K562 (cell line): ENCODE results near the gene SKIC2. TPM values are rescaled to one million over a fixed set of nuclear protein-coding genes. Genes with fewer than 3 reads are reported as not detected.
A peak's percentile ranks its signal among the peaks of the same experiment; 100 is the strongest.

Experiments
- ATF4 ChIP-seq: fragments of 450-650 bp; formaldehyde crosslinking; IDR thresholded peaks from 2 replicates; pipeline ENCODE4 v1.4.0; 2022; ENCODE audit warnings: mild to moderate bottlenecking, moderate library complexity
- DLX4 ChIP-seq: fragments of 250-450 bp; sonication (Bioruptor Pico); IDR thresholded peaks from 2 replicates; pipeline ENCODE4 v1.6.1; 2021; ENCODE audit warnings: mild to moderate bottlenecking
- E2F3 ChIP-seq: fragments of 250-450 bp; sonication (Bioruptor Pico); IDR thresholded peaks from 2 replicates; pipeline ENCODE4 v1.4.0; 2020; ENCODE audit warnings: mild to moderate bottlenecking
- ELF4 ChIP-seq: fragments of 450-650 bp; formaldehyde crosslinking; IDR thresholded peaks from 2 replicates; pipeline ENCODE4 v1.4.0; 2022; ENCODE audit warnings: missing genetic modification characterization
- EWSR1 ChIP-seq: fragments of 450-650 bp; IDR thresholded peaks from 2 replicates; pipeline ENCODE4 v1.6.1; 2018; ENCODE audit warnings: borderline replicate concordance, mild to moderate bottlenecking, low read depth, moderate library complexity; ENCODE audit not compliant: partially characterized antibody
- FOXJ3 ChIP-seq: sonication (generic); formaldehyde crosslinking; IDR thresholded peaks from 2 replicates; pipeline ENCODE4 v1.4.0; 2020; ENCODE audit warnings: mild to moderate bottlenecking, missing genetic modification reagents
- HDAC2 ChIP-seq: fragments of 450-650 bp; IDR thresholded peaks from 2 replicates; pipeline ENCODE4 v1.6.1; 2016; ENCODE audit warnings: mild to moderate bottlenecking
- HNRNPL ChIP-seq: fragments of 200-400 bp; formaldehyde crosslinking; IDR thresholded peaks from 2 replicates; pipeline ENCODE4 v1.6.1; 2017; ENCODE audit warnings: low read depth, mild to moderate bottlenecking, low read length
- MAFK ChIP-seq: IDR thresholded peaks from 2 replicates; pipeline ENCODE4 v1.6.1; 2011; ENCODE audit warnings: low read length, improper control_type of control experiment
- NEUROD1 ChIP-seq: fragments of 150-350 bp; IDR thresholded peaks from 2 replicates; pipeline ENCODE4 v1.6.1; 2014; ENCODE audit warnings: borderline replicate concordance, low read length, low read depth; ENCODE audit not compliant: partially characterized antibody
- NFXL1 ChIP-seq: fragments of 450-650 bp; formaldehyde crosslinking; IDR thresholded peaks from 2 replicates; pipeline ENCODE4 v1.4.0; 2021; ENCODE audit warnings: mild to moderate bottlenecking
- TAF1 ChIP-seq: IDR thresholded peaks from 2 replicates; pipeline ENCODE4 v1.6.1; 2011; ENCODE audit warnings: mild to moderate bottlenecking, low read length, moderate library complexity; ENCODE audit not compliant: insufficient read depth, control insufficient read depth, severe bottlenecking; ENCODE audit errors: extremely low read depth
- ZBTB43 ChIP-seq: sonication (generic); formaldehyde crosslinking; IDR thresholded peaks from 2 replicates; pipeline ENCODE4 v1.8.0; 2023; ENCODE audit warnings: mild to moderate bottlenecking, missing genetic modification reagents
- ZNF124 ChIP-seq: sonication (generic); formaldehyde crosslinking; IDR thresholded peaks from 2 replicates; pipeline ENCODE4 v1.8.1; 2022; ENCODE audit warnings: missing genetic modification reagents
- ZNF212 ChIP-seq: fragments of 450-650 bp; formaldehyde crosslinking; IDR thresholded peaks from 2 replicates; pipeline ENCODE4 v1.4.0; 2020; ENCODE audit warnings: mild to moderate bottlenecking
- polyA plus RNA-seq, 8 experiments: library from polyadenylated mRNA; depleted of rRNA in 4 of 8; stranded (reverse) in 5 of 8; unstranded in 3 of 8; fragments of >200 nt; fragmentation: Nextera tagmentation in 2 of 8; fragmentation: Illumina TruSeq in 1 of 8; extraction: Ambion mirVana in 2 of 8; extraction: Trizol in 1 of 8; gene quantifications; 2 replicates each; pipeline versions ENCODE4 v1.2.1 to v1.2.3, GENCODE V29; 2011 to 2014; ENCODE audit warnings: inconsistent platforms in 1 of 8, missing spikeins in 1 of 8
- total RNA-seq, 7 experiments: library from RNA; depleted of rRNA in 6 of 7; stranded (reverse); fragments of >200 nt in 6 of 7; fragmentation: Illumina TruSeq in 2 of 7; extraction: Trizol in 2 of 7; gene quantifications; 2 replicates each; pipeline versions ENCODE4 v1.2.1 to v1.2.3, GENCODE V29; 2011 to 2021; ENCODE audit warnings: low replicate concordance in 1 of 7
- TF ChIP-seq, protein P1 (sequence below): fragments of 250-450 bp; sonication (Bioruptor Pico); IDR thresholded peaks from 2 replicates; pipeline ENCODE4 v1.4.0; 2020
- TF ChIP-seq, protein P2 (sequence below): fragments of 450-650 bp; IDR thresholded peaks from 2 replicates; pipeline ENCODE4 v1.6.1; 2017; ENCODE audit warnings: antibody characterized with exemption, mild to moderate bottlenecking
- TF ChIP-seq, protein P3 (sequence below): fragments of 250-450 bp; sonication (Bioruptor Pico); IDR thresholded peaks from 2 replicates; pipeline ENCODE4 v1.8.0; 2022; ENCODE audit warnings: moderate library complexity, mild to moderate bottlenecking, inconsistent platforms

Gene SKIC2
- total and polyA plus RNA-seq, 9 of the 15 experiments (the other 6 are each of a cell fraction or from before 2014, with no cell fraction given), result 3.3 to 94.6 (median 38.8) TPM

- peak; percentile 77 for TF ChIP-seq TAF1
- TF ChIP-seq ZNF212 (CRISPR knock-in tag), result no peak; the same call in 1 of the 2 replicates
- no peak for TF ChIP-seq ZBTB43 (CRISPR knock-in tag)
- TF ChIP-seq HDAC2, result peak; percentile 89
- TF ChIP-seq DLX4 (CRISPR knock-in tag), result no peak
- peak; percentile 98 for TF ChIP-seq ATF4
- TF ChIP-seq, protein P1, sequence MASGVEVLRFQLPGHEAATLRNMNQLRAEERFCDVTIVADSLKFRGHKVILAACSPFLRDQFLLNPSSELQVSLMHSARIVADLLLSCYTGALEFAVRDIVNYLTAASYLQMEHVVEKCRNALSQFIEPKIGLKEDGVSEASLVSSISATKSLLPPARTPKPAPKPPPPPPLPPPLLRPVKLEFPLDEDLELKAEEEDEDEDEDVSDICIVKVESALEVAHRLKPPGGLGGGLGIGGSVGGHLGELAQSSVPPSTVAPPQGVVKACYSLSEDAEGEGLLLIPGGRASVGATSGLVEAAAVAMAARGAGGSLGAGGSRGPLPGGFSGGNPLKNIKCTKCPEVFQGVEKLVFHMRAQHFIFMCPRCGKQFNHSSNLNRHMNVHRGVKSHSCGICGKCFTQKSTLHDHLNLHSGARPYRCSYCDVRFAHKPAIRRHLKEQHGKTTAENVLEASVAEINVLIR (CRISPR knock-in tag), result peak; percentile 98
- no peak for TF ChIP-seq FOXJ3
- no peak for TF ChIP-seq MAFK
- no peak for TF ChIP-seq HNRNPL
- TF ChIP-seq, protein P2, sequence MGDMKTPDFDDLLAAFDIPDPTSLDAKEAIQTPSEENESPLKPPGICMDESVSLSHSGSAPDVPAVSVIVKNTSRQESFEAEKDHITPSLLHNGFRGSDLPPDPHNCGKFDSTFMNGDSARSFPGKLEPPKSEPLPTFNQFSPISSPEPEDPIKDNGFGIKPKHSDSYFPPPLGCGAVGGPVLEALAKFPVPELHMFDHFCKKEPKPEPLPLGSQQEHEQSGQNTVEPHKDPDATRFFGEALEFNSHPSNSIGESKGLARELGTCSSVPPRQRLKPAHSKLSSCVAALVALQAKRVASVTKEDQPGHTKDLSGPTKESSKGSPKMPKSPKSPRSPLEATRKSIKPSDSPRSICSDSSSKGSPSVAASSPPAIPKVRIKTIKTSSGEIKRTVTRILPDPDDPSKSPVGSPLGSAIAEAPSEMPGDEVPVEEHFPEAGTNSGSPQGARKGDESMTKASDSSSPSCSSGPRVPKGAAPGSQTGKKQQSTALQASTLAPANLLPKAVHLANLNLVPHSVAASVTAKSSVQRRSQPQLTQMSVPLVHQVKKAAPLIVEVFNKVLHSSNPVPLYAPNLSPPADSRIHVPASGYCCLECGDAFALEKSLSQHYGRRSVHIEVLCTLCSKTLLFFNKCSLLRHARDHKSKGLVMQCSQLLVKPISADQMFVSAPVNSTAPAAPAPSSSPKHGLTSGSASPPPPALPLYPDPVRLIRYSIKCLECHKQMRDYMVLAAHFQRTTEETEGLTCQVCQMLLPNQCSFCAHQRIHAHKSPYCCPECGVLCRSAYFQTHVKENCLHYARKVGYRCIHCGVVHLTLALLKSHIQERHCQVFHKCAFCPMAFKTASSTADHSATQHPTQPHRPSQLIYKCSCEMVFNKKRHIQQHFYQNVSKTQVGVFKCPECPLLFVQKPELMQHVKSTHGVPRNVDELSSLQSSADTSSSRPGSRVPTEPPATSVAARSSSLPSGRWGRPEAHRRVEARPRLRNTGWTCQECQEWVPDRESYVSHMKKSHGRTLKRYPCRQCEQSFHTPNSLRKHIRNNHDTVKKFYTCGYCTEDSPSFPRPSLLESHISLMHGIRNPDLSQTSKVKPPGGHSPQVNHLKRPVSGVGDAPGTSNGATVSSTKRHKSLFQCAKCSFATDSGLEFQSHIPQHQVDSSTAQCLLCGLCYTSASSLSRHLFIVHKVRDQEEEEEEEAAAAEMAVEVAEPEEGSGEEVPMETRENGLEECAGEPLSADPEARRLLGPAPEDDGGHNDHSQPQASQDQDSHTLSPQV, result no peak; the same call in none of the 2 replicates
- TF ChIP-seq NFXL1, result no peak
- peak; percentile 85 for TF ChIP-seq E2F3
- TF ChIP-seq NEUROD1, result no peak
- no peak for TF ChIP-seq ZNF124 (CRISPR knock-in tag)
- TF ChIP-seq EWSR1, result no peak
- TF ChIP-seq, protein P3, sequence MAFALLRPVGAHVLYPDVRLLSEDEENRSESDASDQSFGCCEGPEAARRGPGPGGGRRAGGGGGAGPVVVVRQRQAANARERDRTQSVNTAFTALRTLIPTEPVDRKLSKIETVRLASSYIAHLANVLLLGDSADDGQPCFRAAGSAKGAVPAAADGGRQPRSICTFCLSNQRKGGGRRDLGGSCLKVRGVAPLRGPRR (CRISPR knock-in tag), result no peak
- no peak; the same call in 1 of the 2 replicates for TF ChIP-seq ELF4
- TF ChIP-seq, all 486 proteins: peak for 228
These were observed 13.2 kb downstream of the SKIC2 start, which contains the start of gene DXO (continued) for GRCh38 chr6:31971993-31972708.
